ENCODE results near the gene SPINK2.

The SPINK2 gene

DNA sequence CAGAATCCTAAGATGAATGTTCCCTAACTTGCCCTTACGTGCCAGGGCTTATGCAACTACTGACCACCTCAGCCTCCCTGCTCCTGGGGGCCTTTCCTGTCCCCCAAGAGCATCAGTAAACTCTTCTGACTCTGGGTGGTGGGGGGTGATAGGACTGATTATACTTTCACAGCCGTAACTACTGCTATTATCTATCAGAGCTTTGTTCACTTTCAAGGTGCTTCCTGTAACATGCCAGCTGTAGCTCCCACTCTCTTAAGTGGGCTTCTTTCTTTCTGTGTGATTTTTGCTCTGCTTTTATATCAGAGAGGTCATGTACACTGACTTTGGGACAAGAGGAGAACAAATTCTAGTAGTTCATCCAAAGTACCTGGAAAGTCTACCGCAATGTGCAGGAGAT, 25.3 kb downstream of the SPINK2 start:
- Histone ChIP-seq H3K9me2 (replicated peaks; ENCODE audit: control insufficient read depth, low read length) (no peaks in the 10 kb centered on the region), H3K4me2 (ENCODE audit: low read length) (no peak overlapping the region), H4K20me1 (ENCODE audit: control insufficient read depth, insufficient read depth, low read depth, low read length) (no peaks in the 10 kb centered on the region), H3K27ac (ENCODE audit: low read depth, low read length) (no peak overlapping the region), H3K4me3 (ENCODE audit: low read length) (no peak overlapping the region), H3K27me3 (ENCODE audit: control insufficient read depth, low read length) (peaks cover 8% of the 10 kb centered on the region), H3K4me1 (ENCODE audit: control insufficient read depth, low read length) (peaks cover 18% of the 10 kb centered on the region), H3K36me3 (ENCODE audit: control insufficient read depth, low read length) (no peaks in the 10 kb centered on the region), H3K9me3 (ENCODE audit: control insufficient read depth, insufficient read depth, low read length) (no peaks in the 10 kb centered on the region), H3K79me2 (ENCODE audit: control insufficient read depth, low read length) (no peaks in the 10 kb centered on the region), H3F3A (ENCODE audit: control insufficient read depth, insufficient read depth) (no peaks in the 10 kb centered on the region)
- TF ChIP-seq, protein P1, sequence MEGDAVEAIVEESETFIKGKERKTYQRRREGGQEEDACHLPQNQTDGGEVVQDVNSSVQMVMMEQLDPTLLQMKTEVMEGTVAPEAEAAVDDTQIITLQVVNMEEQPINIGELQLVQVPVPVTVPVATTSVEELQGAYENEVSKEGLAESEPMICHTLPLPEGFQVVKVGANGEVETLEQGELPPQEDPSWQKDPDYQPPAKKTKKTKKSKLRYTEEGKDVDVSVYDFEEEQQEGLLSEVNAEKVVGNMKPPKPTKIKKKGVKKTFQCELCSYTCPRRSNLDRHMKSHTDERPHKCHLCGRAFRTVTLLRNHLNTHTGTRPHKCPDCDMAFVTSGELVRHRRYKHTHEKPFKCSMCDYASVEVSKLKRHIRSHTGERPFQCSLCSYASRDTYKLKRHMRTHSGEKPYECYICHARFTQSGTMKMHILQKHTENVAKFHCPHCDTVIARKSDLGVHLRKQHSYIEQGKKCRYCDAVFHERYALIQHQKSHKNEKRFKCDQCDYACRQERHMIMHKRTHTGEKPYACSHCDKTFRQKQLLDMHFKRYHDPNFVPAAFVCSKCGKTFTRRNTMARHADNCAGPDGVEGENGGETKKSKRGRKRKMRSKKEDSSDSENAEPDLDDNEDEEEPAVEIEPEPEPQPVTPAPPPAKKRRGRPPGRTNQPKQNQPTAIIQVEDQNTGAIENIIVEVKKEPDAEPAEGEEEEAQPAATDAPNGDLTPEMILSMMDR (IDR thresholded peaks at IDR 0.05; ENCODE audit: low read depth, low read length, poor library complexity, severe bottlenecking) = no peak
- no peak for TF ChIP-seq EZH2phosphoT487 (IDR thresholded peaks at IDR 0.05; ENCODE audit: borderline replicate concordance, low read length)

DNA sequence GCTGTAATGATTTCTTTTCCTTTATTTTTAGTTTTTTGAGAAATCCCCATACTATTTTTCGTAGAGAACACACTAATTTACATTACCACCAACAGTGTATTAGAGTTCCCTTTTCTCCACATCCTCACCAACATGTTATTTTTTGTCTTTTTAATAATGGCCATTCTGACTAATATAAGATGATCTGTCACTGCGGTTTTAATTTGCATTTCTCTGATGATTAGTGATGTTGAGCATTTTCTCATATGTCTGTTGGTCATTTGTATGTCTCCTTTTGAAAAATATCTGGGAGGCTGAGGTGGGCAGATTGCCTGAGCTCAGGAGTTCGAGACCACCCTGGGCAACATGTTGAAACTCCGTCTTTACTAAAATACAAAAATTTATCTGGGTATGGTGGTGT, 30.2 kb downstream of the SPINK2 start:
- H3K27me3 ChIP-seq (ENCODE audit: control insufficient read depth, low read length) = no peaks in the 10 kb centered on the region
- no peaks in the 10 kb centered on the region for H3K9me3 ChIP-seq (ENCODE audit: control insufficient read depth, insufficient read depth, low read length)
- H3K4me2 ChIP-seq (ENCODE audit: low read length) = peak overlapping the region; percentile 45
- H3K27ac ChIP-seq (ENCODE audit: low read depth, low read length) = peak overlapping the region; percentile 54
- peaks cover 36% of the 10 kb centered on the region for H3K4me1 ChIP-seq (ENCODE audit: control insufficient read depth, low read length)
- H3K79me2 ChIP-seq (ENCODE audit: control insufficient read depth, low read length) = no peaks in the 10 kb centered on the region
- no peaks in the 10 kb centered on the region for H3K9me2 ChIP-seq (replicated peaks; ENCODE audit: control insufficient read depth, low read length)
- TF ChIP-seq EZH2phosphoT487 (IDR thresholded peaks at IDR 0.05; ENCODE audit: borderline replicate concordance, low read length) = no peak
- TF ChIP-seq, protein P1 (IDR thresholded peaks at IDR 0.05; ENCODE audit: low read depth, low read length, poor library complexity, severe bottlenecking) = no peak
- H3K4me3 ChIP-seq (ENCODE audit: low read length) = peak overlapping the region; percentile 26
- no peaks in the 10 kb centered on the region for H3F3A ChIP-seq (ENCODE audit: control insufficient read depth, insufficient read depth)
- H3K36me3 ChIP-seq (ENCODE audit: control insufficient read depth, low read length) = no peaks in the 10 kb centered on the region
- no peaks in the 10 kb centered on the region for H4K20me1 ChIP-seq (ENCODE audit: control insufficient read depth, insufficient read depth, low read depth, low read length)

DNA sequence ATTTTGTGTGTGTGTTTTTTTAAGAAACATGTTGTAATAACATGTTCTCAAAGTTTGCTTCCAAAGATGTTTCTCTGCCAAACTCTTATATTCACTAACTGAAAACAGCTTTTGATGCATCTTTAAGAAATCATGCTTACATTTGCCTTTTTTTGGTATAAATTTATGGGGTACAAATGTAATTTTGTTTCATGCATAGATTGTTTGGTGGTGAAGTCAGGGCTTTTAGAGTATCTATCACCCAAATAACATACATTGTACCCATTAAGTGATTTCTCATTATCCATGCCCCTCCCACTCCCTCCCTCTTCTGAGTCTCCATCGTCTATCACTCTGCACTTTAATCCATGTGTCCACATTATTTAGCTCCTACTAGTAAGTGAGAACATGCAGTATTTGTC, 30.8 kb downstream of the SPINK2 start:
- no peaks in the 10 kb centered on the region for H3K9me2 ChIP-seq (replicated peaks; ENCODE audit: control insufficient read depth, low read length)
- no peaks in the 10 kb centered on the region for H3K36me3 ChIP-seq (ENCODE audit: control insufficient read depth, low read length)
- H3K4me2 ChIP-seq (ENCODE audit: low read length) = peak overlapping the region; percentile 45
- no peak for TF ChIP-seq EZH2phosphoT487 (IDR thresholded peaks at IDR 0.05; ENCODE audit: borderline replicate concordance, low read length)
- TF ChIP-seq, protein P1 (IDR thresholded peaks at IDR 0.05; ENCODE audit: low read depth, low read length, poor library complexity, severe bottlenecking) = no peak
- H3K4me1 ChIP-seq (ENCODE audit: control insufficient read depth, low read length) = peaks cover 36% of the 10 kb centered on the region
- H3K27me3 ChIP-seq (ENCODE audit: control insufficient read depth, low read length) = no peaks in the 10 kb centered on the region
- H3K4me3 ChIP-seq (ENCODE audit: low read length) = peak overlapping the region; percentile 26
- no peaks in the 10 kb centered on the region for H3K79me2 ChIP-seq (ENCODE audit: control insufficient read depth, low read length)
- no peaks in the 10 kb centered on the region for H3K9me3 ChIP-seq (ENCODE audit: control insufficient read depth, insufficient read depth, low read length)
- H4K20me1 ChIP-seq (ENCODE audit: control insufficient read depth, insufficient read depth, low read depth, low read length) = no peaks in the 10 kb centered on the region
- H3F3A ChIP-seq (ENCODE audit: control insufficient read depth, insufficient read depth) = no peaks in the 10 kb centered on the region
- H3K27ac ChIP-seq (ENCODE audit: low read depth, low read length) = peak overlapping the region; percentile 54

DNA sequence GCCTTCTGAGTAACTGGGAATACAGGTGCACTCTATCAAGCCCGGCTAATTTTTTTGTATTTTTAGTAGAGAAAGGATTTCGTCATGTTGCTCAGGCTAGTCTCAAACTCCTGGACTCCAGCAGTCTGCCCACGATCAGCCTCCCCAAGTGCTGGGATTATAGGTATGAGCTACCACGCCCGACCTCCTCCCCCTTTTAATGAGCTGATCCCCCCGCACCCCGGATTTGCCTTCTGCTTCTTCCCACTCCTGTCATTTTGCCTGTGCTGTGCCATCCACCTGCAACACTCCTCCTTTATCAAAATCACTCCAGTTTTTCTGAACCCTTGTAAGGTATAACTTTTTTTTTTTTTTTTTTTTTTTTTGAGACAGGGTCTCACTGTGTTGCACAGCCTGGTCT, 33.4 kb downstream of the SPINK2 start:
- no peaks in the 10 kb centered on the region for H3F3A ChIP-seq (ENCODE audit: control insufficient read depth, insufficient read depth)
- no peaks in the 10 kb centered on the region for H3K9me2 ChIP-seq (replicated peaks; ENCODE audit: control insufficient read depth, low read length)
- H3K9me3 ChIP-seq (ENCODE audit: control insufficient read depth, insufficient read depth, low read length) = no peaks in the 10 kb centered on the region
- H3K27ac ChIP-seq (ENCODE audit: low read depth, low read length) = no peak overlapping the region
- peaks cover 36% of the 10 kb centered on the region for H3K4me1 ChIP-seq (ENCODE audit: control insufficient read depth, low read length)
- H3K36me3 ChIP-seq (ENCODE audit: control insufficient read depth, low read length) = no peaks in the 10 kb centered on the region
- no peaks in the 10 kb centered on the region for H3K27me3 ChIP-seq (ENCODE audit: control insufficient read depth, low read length)
- H3K4me3 ChIP-seq (ENCODE audit: low read length) = no peak overlapping the region
- TF ChIP-seq EZH2phosphoT487 (IDR thresholded peaks at IDR 0.05; ENCODE audit: borderline replicate concordance, low read length) = no peak
- TF ChIP-seq, protein P1 (IDR thresholded peaks at IDR 0.05; ENCODE audit: low read depth, low read length, poor library complexity, severe bottlenecking) = no peak
- H3K4me2 ChIP-seq (ENCODE audit: low read length) = no peak overlapping the region
- no peaks in the 10 kb centered on the region for H3K79me2 ChIP-seq (ENCODE audit: control insufficient read depth, low read length)
- no peaks in the 10 kb centered on the region for H4K20me1 ChIP-seq (ENCODE audit: control insufficient read depth, insufficient read depth, low read depth, low read length)
